HG02870 (cell line): ENCODE data around the gene ZFY.

Source experiments
- ATAC-seq: cut with Tn5 transposase; IDR thresholded peaks from one replicate; pipeline ENCODE4 v1.9.1; 2021; ENCODE audit warnings: mild to moderate bottlenecking, moderate library complexity; ENCODE audit not compliant: unreplicated experiment

The ZFY gene

GRCh38 chrY:2934861-2935715, at the start of gene ZFY:
TSS of gene ZFY (plus strand) at chrY:2935381. CDS start at chrY:2953937, 18,556 bp downstream.
- ATAC-seq = no peak

- no peak for ATAC-seq
Observed at GRCh38 chrY:2885880-2886279, 49.3 kb upstream of the ZFY start.

DNA sequence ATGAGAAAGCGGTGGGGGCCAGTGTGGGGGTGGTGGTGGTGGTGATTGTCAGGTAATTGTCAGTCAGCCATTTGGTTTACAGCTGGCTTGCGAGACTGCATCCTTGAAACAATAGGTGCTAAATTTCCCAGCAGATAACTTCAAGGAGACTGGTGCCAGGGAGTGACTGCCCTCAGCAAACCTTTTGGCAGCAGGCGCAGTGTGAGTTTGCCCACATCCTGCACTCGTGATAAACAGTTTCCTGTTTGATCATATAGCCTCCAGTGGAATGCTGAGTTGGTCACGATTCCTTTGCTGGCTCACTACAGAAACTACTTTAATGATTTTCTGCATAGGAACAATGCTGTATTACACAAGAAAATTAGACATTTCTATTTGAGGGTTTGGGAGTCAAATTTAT, 47.8 kb upstream of the ZFY start:
- no peak for ATAC-seq

- no peak for ATAC-seq
Observed at GRCh38 chrY:2887955-2888354, 47.2 kb upstream of the ZFY start.

GRCh38 chrY:2893471-2893870, 41.7 kb upstream of the ZFY start:
- no peak for ATAC-seq

GRCh38 chrY:2896050-2896449, 39.1 kb upstream of the ZFY start:
- no peak for ATAC-seq

DNA sequence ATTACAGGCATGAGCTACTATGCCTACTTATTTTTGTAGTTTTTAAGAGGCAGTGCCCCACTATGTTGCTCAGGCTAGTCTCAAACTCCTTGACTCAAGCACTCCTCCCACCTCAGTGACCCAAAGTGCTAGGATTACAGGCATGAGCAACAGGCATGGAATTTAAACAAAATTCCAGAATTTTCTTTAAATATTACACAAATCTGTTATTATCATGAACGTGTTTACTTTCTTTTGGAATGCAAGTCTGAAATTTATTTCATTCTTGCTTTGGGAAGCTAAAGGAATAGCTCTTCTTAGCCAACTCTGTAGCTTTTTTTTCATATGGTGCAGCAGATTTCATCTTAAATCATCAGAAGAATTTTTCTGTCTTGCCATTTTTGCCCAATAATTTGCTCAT, 27.8 kb upstream of the ZFY start:
- ATAC-seq = no peak

DNA sequence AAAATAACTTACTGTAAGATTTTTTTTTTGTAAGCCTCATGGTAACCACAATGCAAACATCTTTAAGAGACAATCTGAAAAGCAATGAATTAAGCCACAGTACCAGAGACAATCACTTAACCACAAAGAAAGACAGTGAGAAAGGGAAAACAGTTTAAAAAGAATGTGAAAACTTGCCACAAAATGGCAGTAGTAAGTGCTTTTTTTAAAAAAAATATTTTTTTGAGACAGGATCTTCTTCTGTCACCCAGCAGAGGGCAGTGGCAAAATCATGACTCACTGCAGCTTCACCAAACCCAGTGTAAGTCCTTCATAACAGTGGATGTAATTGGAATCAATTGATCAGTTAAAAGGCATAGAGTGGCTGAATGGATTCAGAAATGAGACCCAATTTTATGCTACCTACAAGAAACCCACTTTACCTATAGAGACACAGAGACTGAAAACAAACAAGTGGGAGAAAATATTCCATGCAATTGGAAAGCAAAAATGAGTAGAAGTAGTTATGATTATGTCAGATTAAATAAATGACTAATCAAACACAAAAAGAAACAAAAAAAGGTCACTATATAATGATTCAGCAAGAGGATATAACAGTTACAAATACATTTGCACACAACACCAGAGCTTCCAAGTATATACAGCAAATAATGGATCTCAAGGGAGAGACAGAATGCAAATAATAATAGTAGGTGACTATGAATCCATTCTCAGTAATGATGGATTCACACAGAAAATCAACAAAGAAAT, 21.9 kb upstream of the ZFY start:
- ATAC-seq = no peak

DNA sequence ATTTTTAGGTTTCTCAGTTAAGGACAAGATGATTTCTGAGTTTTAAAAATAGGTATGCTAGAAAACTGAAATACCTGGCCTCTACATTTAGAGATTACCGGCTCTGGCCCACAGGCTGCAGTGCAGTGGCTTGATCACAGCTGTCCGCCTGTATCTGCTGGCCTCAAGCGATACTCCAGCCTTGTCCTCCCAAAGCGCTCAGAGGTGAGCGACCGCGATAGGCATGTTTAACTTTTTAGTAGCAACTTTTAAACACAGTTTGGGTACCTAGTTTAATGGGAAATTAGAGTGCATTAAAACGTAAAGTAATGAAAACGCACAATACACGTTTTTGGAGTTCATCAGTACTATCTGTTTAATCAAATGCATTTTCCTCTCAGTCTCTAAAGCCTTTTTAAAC, 1.1 kb upstream of the ZFY start:
- no peak for ATAC-seq

DNA sequence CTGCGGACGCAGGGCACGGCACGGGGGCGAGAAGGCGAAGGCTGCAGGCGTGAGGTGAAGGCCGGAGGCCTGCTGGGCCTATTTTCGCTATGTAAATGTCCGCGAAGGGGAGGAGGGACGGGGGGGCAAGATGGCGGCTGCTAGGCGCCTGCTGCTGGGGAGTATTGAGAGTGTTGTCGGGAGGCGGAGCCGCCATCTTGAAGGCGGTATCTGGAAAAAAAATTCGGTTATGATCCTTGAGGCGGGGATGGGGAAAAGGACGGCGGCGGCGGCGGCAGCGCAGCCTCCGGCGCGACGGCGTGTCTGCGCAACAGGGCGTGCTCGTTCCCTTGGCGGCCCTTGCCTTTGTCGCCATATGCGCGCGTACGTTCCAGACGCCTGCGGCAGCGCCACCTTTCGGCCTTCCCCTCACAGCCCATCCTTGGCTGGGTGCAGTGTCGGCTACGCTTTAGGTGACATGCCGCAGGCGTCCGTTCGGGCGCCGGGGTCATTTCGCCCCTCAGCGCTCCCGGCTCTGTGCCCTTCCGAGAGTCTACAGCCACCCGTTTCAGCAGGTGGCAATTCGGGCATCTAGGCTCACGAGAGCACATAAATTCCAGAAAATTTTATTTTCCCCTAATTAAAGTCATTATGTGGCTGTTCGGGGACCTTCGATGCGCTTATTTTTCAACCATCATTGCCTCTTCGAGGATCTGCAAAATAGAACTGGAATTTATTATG, 695 bp downstream of the ZFY start:
- ATAC-seq = no peak

DNA sequence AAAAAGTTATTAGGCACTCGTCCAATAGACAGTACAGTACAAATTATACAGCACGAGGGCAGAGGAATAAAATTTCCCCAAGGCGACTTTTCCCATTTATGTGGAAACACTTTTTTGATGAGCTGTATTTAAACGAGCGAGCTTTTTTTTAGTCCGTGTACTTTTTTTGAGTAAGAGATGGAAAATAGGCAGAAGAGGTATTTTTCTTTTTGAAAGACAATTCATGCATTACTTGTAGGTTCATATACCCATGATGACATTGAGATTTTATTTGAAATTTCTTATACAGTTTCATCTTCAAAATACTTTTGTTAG, 1.2 kb downstream of the ZFY start:
- no peak for ATAC-seq

- ATAC-seq = no peak
Observed at GRCh38 chrY:2937149-2937548, 2.0 kb downstream of the ZFY start.

GRCh38 chrY:2949590-2950252, 14.5 kb downstream of the ZFY start:
- ATAC-seq = no peak

- ATAC-seq = no peak
Observed at GRCh38 chrY:2950655-2951054, 15.5 kb downstream of the ZFY start.

GRCh38 chrY:2952912-2953311, 17.7 kb downstream of the ZFY start:
- no peak for ATAC-seq

- no peak for ATAC-seq
Observed at GRCh38 chrY:2954735-2955134, 19.6 kb downstream of the ZFY start.

DNA sequence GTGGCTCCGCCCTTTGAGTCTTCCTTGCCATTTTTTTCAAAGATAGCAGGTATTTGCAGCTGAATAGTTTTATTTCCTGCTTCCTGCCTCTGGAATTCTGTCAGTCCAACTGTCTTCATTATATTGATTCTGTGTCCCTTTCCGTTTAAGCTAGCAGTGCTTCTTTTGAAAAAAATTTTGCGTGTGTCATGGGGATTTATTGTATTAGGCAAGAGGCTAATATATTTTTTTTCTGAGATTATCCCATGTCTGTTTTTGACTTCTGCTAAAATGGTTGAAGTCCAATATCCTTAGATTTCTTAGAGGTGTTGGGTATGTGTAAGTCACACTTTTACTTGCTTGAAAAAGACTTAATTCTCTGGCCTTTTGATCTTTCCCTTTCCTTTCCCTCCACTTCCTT, 20.4 kb downstream of the ZFY start:
- no peak for ATAC-seq

GRCh38 chrY:2962061-2962460, 26.9 kb downstream of the ZFY start:
- ATAC-seq = no peak

DNA sequence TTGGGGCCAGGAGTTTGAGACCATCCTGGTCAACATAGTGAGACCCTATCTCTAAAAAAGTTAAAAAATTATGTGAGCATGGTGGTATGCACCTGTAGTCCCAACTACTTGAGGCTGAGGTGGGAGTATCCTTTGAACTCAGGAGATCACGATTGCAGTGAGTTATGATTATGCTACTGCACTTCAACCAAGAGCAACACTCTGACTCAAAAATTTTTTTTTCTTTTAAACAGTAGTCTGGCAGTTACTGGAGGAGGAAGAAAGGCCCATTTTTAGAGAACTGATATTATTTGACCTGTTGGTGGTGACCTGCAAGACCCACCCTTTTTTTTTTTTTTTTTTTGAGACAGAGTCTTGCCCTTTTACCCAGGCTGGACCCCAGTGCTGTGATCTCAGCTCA, 29.6 kb downstream of the ZFY start:
- ATAC-seq = no peak

- ATAC-seq = no peak
Observed at GRCh38 chrY:2965629-2966028, 30.4 kb downstream of the ZFY start.

GRCh38 chrY:2969561-2969960, 34.4 kb downstream of the ZFY start:
- ATAC-seq = no peak
